GM19193 (cell line): ENCODE data around the gene PRKCE.

Experiments used
- POLR2A ChIP-seq: IDR thresholded peaks from 4 replicates; pipeline ENCODE4 v1.6.1; 2011; ENCODE audit not compliant: insufficient read depth, insufficient read length; ENCODE audit errors: extremely low read depth

PRKCE gene

DNA sequence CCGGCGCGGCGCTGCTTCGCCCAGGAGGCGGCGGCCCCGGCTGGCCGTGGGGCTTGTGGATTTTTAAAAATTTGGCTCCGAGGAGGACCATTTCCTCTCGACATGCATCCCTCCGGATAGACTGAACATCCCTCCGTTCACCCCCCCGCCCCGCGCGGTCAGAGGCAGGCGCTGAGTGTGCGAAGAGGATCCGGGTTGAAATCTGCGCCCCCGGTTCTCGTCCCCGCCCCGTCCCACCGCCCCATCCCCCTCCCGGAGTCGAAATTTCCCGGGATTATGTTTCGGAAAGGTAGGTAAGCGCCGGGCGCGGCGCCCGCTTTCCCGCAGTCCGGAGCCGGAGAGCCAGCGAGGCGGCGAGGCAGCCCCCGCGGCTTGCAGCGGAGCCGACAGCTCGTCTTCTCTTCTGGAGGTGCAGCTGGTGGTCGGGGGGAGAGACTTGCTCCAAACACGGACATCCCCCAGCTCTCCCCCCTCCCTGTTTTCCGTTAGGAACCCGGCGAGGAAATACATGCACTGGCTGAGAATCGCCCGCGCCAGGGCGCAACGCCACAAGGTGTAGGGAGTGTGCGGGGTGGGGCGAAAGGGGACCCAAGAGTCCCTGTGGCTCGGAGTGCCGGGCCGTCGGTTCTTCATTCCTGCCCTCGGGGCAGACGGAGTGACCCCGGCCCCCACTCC is at the start of gene PRKCE:
PRKCE (plus strand) TSS at position 261 of the 675 bp plus-strand sequence.
- TF ChIP-seq POLR2A, result no peak

DNA sequence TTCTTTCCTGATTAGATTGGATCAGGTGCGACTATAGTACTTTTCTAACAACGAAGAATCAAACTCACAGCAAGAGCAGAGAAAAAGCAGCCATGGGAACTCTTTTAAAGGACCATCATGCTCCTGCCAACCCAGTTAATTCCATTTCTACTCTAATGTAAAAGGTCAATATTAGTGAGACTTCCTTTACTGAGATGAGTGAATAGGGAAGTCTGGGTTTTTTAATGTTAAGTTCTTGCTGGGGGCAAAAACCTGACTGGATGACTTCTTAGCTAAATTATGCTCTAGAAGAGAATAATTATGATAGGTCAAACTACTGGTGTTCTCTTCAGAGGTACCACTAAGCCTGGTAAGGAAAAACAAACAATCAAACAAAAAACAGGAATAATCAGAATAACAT is 48.9 kb upstream of the PRKCE start:
- no peak for TF ChIP-seq POLR2A

GRCh38 chr2:45605116-45605515 is 46.4 kb upstream of the PRKCE start:
- TF ChIP-seq POLR2A, result no peak

DNA sequence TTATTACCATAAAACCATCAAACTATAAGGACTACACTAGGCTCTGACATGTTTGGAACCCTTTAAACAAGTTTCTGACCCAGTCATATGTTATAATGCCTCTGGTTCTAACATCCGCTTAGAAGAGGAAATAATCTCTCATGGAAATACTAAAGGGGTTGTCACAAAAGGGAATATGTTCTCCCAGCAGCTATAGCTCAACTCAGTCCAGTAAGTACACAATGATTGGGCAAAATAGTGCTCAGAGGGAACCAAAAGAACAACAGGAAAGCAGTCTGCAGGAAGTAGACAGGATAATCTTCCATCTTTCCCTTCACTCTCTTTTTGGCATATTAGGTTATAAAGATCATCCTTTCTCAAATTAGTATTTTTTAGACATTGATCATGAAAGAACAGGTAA is 44.7 kb upstream of the PRKCE start:
- no peak for TF ChIP-seq POLR2A

DNA sequence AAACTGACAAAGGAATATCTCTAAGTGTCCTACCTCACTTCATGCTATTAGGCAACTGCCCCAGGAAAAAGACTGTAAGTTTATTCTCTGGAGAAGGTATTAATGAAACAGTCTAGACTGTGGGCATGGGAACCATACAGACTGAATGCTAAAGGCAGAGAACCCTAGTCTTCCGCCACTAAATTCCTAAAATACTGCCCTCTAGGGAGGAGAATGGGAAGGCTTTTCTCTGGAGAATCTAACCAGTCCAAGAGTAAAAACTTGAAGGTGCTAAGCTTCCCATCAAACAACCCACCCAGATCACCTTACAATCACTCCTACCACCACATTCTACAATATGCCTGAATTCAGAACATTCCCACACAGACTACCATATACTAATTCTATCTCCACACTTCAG is 43.8 kb upstream of the PRKCE start:
- TF ChIP-seq POLR2A, result no peak

GRCh38 chr2:45610281-45611019 is 41.0 kb upstream of the PRKCE start:
- TF ChIP-seq POLR2A, result no peak

DNA sequence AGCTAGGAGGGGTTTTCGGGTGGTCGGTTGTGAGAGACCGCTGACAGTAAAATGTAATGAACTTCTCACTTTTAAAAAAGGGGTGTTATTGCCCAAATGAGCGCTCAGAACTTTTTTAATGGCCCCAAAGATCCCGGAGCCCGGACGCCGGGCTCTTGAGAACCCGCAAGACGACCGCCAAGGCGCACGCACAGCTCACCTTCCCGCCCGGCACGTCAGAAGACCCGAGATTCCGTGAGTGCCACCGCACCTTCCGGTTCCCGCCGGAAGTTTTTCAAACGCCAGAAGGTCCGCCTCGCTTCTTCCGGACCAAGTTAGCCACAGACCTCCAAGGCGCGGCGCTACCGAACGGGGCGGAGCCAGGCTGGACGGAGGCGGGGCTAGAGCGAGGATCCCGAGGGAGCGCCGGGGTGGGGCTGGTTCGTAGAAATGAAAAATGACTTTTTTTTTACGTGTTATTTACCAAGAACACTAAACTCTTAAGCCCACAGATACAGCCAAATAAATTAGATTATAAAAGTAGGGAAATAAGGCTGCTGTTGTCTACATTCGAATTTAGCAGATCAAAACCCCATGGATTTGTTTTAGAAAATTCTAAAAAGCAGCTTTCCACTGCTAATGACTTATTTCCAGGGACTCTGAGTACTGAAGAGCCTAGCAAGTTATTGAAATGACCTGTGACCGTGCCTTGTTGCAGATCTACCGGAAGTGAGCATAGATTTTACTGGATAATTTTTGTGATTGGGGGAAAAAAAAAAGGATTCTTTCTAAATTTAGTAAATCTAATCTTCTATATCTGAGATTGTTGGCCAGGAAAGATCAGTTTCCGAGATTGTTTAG is 40.2 kb upstream of the PRKCE start, which contains the start of gene SRBD1:
SRBD1 (minus strand) TSS at position 248 of the 840 bp plus-strand sequence. CDS start 5,826 bp downstream, outside the sequence.
- TF ChIP-seq POLR2A, result peak; percentile 92

GRCh38 chr2:45612285-45612684 is 39.2 kb upstream of the PRKCE start:
- no peak for TF ChIP-seq POLR2A

GRCh38 chr2:45612731-45613130 is 38.7 kb upstream of the PRKCE start:
- TF ChIP-seq POLR2A, result no peak

DNA sequence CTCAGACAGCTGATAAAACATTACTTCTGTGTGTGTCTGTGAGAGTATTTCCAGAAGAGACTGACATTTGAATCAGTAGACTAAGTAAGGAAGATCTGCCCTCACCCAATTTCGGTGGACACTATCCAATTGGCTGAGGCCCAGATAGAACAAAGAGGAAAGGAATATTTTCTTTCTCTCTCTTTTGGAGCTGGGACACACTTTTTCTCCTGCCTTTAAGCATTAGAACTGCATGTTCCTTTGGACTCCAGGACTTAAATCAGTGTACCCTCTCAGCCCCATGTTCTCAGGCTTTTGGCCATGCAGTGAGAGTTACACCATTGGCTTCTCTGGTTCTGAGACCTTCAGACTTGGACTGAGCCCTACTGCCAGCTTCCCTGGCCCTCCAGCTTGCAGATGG is 37.1 kb upstream of the PRKCE start:
- no peak for TF ChIP-seq POLR2A

DNA sequence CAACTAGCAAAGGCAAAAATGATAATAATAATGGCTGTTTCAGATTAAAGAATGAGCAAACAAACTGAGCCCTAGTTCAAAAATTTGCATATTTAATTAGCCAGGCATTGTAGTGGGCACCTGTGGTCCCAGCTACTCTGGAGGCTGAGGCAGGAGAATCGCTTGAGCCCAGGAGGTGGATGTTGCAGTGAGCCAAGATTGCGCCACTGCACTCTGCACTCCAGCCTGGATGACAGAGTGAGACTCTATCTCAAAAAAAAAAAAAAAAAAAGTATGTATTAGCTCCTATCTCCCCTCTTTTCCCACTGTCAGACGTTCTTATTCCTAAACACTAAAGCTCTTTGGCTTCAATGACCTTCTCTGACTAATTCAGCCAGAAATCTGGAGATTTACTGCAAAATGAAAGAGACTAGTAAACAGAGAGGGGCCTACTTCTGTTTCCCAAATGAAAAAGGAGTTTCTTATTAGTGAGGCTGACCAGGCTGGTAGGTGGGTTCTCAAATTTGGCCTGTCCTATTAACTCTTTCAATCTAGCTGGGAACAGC is 36.5 kb upstream of the PRKCE start:
- TF ChIP-seq POLR2A, result no peak

- TF ChIP-seq POLR2A, result no peak
Observed at GRCh38 chr2:45616658-45617411, 34.6 kb upstream of the PRKCE start.

DNA sequence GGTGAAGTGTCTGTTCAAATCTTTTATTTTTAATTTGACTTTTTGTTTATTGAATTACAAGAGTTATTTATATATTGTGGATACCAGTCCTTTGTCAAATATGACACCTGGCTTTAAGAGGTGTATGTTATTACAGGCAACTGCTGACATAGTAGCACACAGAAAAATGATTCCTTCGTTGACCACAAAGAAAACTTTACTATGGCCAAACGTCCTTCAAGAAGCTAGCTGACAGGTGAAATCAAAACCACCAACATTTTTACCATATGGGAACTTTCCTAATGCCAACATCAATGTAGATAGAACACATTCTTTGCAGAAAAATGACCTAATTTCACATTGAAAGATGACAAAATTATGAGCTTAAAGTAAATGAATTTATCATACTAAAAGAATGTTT is 34.0 kb upstream of the PRKCE start:
- no peak for TF ChIP-seq POLR2A

DNA sequence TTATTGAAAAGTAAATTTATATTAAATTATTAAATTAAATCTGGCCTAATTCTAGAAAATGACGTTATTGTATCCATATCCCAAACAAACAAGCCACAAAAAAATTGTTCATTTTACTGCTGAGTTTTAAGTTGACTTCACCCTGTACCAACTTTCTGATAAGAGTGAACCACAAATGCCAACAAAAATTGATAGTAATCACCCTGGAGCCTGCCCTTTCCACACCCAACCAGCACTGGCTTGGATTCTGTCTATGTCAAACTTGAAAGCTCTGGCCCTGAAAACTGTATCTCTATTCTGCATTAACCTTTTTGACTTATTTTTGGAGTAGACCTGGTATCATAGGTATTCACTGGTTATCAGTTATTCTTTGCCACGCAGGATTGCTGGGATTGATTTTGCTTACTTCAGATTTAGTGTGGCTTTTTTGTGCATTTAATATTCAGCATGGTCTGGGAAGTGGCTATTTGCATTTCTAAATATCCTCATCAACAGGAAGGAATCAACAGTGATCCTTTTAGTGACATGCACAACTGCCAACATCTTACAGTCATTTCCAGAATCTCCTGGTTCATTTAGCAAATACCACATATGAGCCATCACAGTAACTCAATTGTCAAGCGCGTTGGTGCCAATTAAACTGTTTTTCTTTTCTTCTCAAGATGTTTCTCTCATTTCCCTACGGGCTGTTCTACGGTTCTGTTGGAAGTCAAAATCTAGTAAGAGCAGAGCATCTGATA is 29.0 kb upstream of the PRKCE start:
- TF ChIP-seq POLR2A, result no peak
